Mucosa of descending colon (tissue), 3 donors: ENCODE measurements around the gene ANK3. TPM values are rescaled to one million over a fixed set of nuclear protein-coding genes. Genes with fewer than 3 reads are reported as not detected.
A peak's percentile ranks its signal among the peaks of the same experiment; 100 is the strongest.

Experiments used
- ATAC-seq: fragments of 200-7000 bp; cut with Tn5 transposase; one replicate; pipeline ENCODE4 v1.9.1; 2020; ENCODE audit warnings: mild to moderate bottlenecking, moderate library complexity
- DNase-seq, 3 donors: peaks; one replicate each; pipeline ENCODE4 v3.0.0-alpha.2; 2020
- H3K36me3 ChIP-seq: fragments of 200-600 bp; one replicate; pipeline ENCODE4 v1.8.0; 2021; ENCODE audit warnings: low read depth, mild to moderate bottlenecking
- H3K4me1 ChIP-seq: fragments of 200-600 bp; one replicate; pipeline ENCODE4 v1.8.0; 2021; ENCODE audit warnings: low read depth, mild to moderate bottlenecking
- H3K4me3 ChIP-seq: fragments of 200-600 bp; one replicate; pipeline ENCODE4 v1.8.0; 2021; ENCODE audit warnings: mild to moderate bottlenecking
- H3K9me3 ChIP-seq: fragments of 200-600 bp; one replicate; pipeline ENCODE4 v1.8.0; 2021; ENCODE audit warnings: mild to moderate bottlenecking
- CTCF ChIP-seq: fragments of 200-600 bp; IDR thresholded peaks from one replicate; pipeline ENCODE4 v1.8.0; 2022; ENCODE audit warnings: antibody characterized with exemption, mild to moderate bottlenecking
- intact Hi-C, 2 donors: fragments of 100-400 bp; cut with DNase I in 1 of 2; cut with micrococcal nuclease in 1 of 2; formaldehyde crosslinking; loops; one replicate each; pipeline versions ENCODE4 v1.11.0 to v1.11.1; 2022; cut with DNase I, micrococcal nuclease
- total RNA-seq, 3 donors: library from RNA; stranded (reverse); fragmentation: NEBNext Ultra II Directional in 2 of 3; extraction: Animal tissue kit (Norgen Biotek cat#: 25700) in 2 of 3; gene quantifications; one replicate each; pipeline versions ENCODE4 v1.2.1 to v1.2.4, GENCODE V29; 2021 to 2023
- donor health status: DM: no; HTN: no; CAD: no; lungs with moderate emphysema.
- donor health status: DM: no; HTN: no; CAD: no.
- donor health status: DM: no; HTN: yes; CAD: no.

Gene ANK3
- total RNA-seq, 3 donors from 2014 or later: 67.7 to 145 (median 74.0) TPM

- no peaks in the 10 kb centered on the region for H3K4me1 ChIP-seq
- no peaks in the 10 kb centered on the region for H3K9me3 ChIP-seq
- no peak overlapping the region for H3K4me3 ChIP-seq
- intact Hi-C loops: no loop called here
- H3K36me3 ChIP-seq: no peaks in the 10 kb centered on the region
- ATAC-seq (peak; percentile 43), DNase-seq (no peak)
- TF ChIP-seq CTCF: no peak
Measured at GRCh38 chr10:60172363-60172990, 217.2 kb downstream of the ANK3 start.

GRCh38 chr10:60171436-60172013 lies 218.2 kb downstream of the ANK3 start:
- TF ChIP-seq CTCF: no peak
- no peaks in the 10 kb centered on the region for H3K36me3 ChIP-seq
- DNase-seq (no peak), ATAC-seq (no peak)
- H3K9me3 ChIP-seq: no peaks in the 10 kb centered on the region
- H3K4me1 ChIP-seq: no peaks in the 10 kb centered on the region
- intact Hi-C loops: no loop called here
- no peak overlapping the region for H3K4me3 ChIP-seq

- no peaks in the 10 kb centered on the region for H3K4me1 ChIP-seq
- no peak for TF ChIP-seq CTCF
- peak; percentile 36 for ATAC-seq
- H3K36me3 ChIP-seq: no peaks in the 10 kb centered on the region
- DNase-seq: no peak
- intact Hi-C loops: no loop called here
- H3K4me3 ChIP-seq: no peak overlapping the region
- no peaks in the 10 kb centered on the region for H3K9me3 ChIP-seq
Measured at GRCh38 chr10:60170250-60170649, 219.4 kb downstream of the ANK3 start.

- ATAC-seq (no peak), DNase-seq (no peak)
- intact Hi-C loops: no loop called here
- Histone ChIP-seq H3K9me3 (no peaks in the 10 kb centered on the region), H3K4me1 (no peaks in the 10 kb centered on the region), H3K36me3 (no peaks in the 10 kb centered on the region), H3K4me3 (no peak overlapping the region)
- TF ChIP-seq CTCF: no peak
Measured at GRCh38 chr10:60169111-60169510, 220.6 kb downstream of the ANK3 start.

GRCh38 chr10:60167050-60167449 lies 222.6 kb downstream of the ANK3 start:
- Histone ChIP-seq H3K36me3 (no peaks in the 10 kb centered on the region), H3K9me3 (no peaks in the 10 kb centered on the region), H3K4me1 (no peaks in the 10 kb centered on the region), H3K4me3 (no peak overlapping the region)
- intact Hi-C loops: no loop called here
- no peak for TF ChIP-seq CTCF
- ATAC-seq (no peak), DNase-seq (no peak)
